ENCODE measurements around the gene MLLT3. TPM values are rescaled to one million over a fixed set of nuclear protein-coding genes. Genes with fewer than 3 reads are reported as not detected.

Gene MLLT3
- total RNA-seq, 1 experiment from 2014 or later, result 24.4 TPM

- CTCF ChIA-PET, result no interaction called here
- TF ChIP-seq CTCF (IDR thresholded peaks at IDR 0.05; ENCODE audit: insufficient read depth in 1 of 2, low read depth in 1 of 2, low read length in 1 of 2, severe bottlenecking in 1 of 2, unreplicated experiment in 1 of 2), result no peak
- H3K4me1 ChIP-seq, result no peaks in the 10 kb centered on the region
- no peaks in the 10 kb centered on the region for H3K27me3 ChIP-seq (replicated peaks; ENCODE audit: control insufficient read depth, insufficient read depth, low read length)
- H3K4me1 Mint-ChIP-seq (ENCODE audit: low read depth, unreplicated experiment), result no peaks in the 10 kb centered on the region
- no peaks in the 10 kb centered on the region for H3K9me3 ChIP-seq
- BruUV-seq (replicated peaks), result no TSS peak
- no peak overlapping the region for H3K4me3 ChIP-seq (ENCODE audit: low read depth, low read length)
- H3K4me3 Mint-ChIP-seq (ENCODE audit: unreplicated experiment), result no peak overlapping the region
- H3K9me3 Mint-ChIP-seq (ENCODE audit: unreplicated experiment), result no peaks in the 10 kb centered on the region
- no peaks in the 10 kb centered on the region for H3K36me3 ChIP-seq (ENCODE audit: control insufficient read depth, insufficient read depth, low read length)
- H3K27ac Mint-ChIP-seq (ENCODE audit: unreplicated experiment), result no peak overlapping the region
- intact Hi-C loops (cut with micrococcal nuclease; ENCODE audit: unreplicated experiment), result no loop called here
- no peak for DNase-seq
- H3K36me3 Mint-ChIP-seq (ENCODE audit: insufficient read depth, unreplicated experiment), result no peaks in the 10 kb centered on the region
- POLR2A ChIA-PET, result no interaction called here
- no peaks in the 10 kb centered on the region for H3K27me3 Mint-ChIP-seq (ENCODE audit: insufficient read depth, unreplicated experiment)
These were observed 184.8 kb downstream of the MLLT3 start for GRCh38 chr9:20437476-20437875.

- no peaks in the 10 kb centered on the region for H3K9me3 ChIP-seq
- no peaks in the 10 kb centered on the region for H3K4me1 ChIP-seq
- no peaks in the 10 kb centered on the region for H3K36me3 ChIP-seq (ENCODE audit: control insufficient read depth, insufficient read depth, low read length)
- H3K27me3 Mint-ChIP-seq (ENCODE audit: insufficient read depth, unreplicated experiment), result no peaks in the 10 kb centered on the region
- DNase-seq, result no peak
- no peaks in the 10 kb centered on the region for H3K4me1 Mint-ChIP-seq (ENCODE audit: low read depth, unreplicated experiment)
- POLR2A ChIA-PET, result no interaction called here
- no TSS peak for BruUV-seq (replicated peaks)
- CTCF ChIA-PET, result no interaction called here
- intact Hi-C loops (cut with micrococcal nuclease; ENCODE audit: unreplicated experiment), result no loop called here
- no peaks in the 10 kb centered on the region for H3K36me3 Mint-ChIP-seq (ENCODE audit: insufficient read depth, unreplicated experiment)
- H3K4me3 ChIP-seq (ENCODE audit: low read depth, low read length), result no peak overlapping the region
- no peaks in the 10 kb centered on the region for H3K9me3 Mint-ChIP-seq (ENCODE audit: unreplicated experiment)
- no peak overlapping the region for H3K4me3 Mint-ChIP-seq (ENCODE audit: unreplicated experiment)
- no peak overlapping the region for H3K27ac Mint-ChIP-seq (ENCODE audit: unreplicated experiment)
- H3K27me3 ChIP-seq (replicated peaks; ENCODE audit: control insufficient read depth, insufficient read depth, low read length), result no peaks in the 10 kb centered on the region
- no peak for TF ChIP-seq CTCF (IDR thresholded peaks at IDR 0.05; ENCODE audit: insufficient read depth in 1 of 2, low read depth in 1 of 2, low read length in 1 of 2, severe bottlenecking in 1 of 2, unreplicated experiment in 1 of 2)
These were observed 185.7 kb downstream of the MLLT3 start for GRCh38 chr9:20436476-20437195.

- TF ChIP-seq CTCF (IDR thresholded peaks at IDR 0.05; ENCODE audit: insufficient read depth in 1 of 2, low read depth in 1 of 2, low read length in 1 of 2, severe bottlenecking in 1 of 2, unreplicated experiment in 1 of 2), result no peak
- POLR2A ChIA-PET, result no interaction called here
- no peak overlapping the region for H3K4me3 ChIP-seq (ENCODE audit: low read depth, low read length)
- H3K4me1 ChIP-seq, result no peaks in the 10 kb centered on the region
- no TSS peak for BruUV-seq (replicated peaks)
- no peaks in the 10 kb centered on the region for H3K27me3 ChIP-seq (replicated peaks; ENCODE audit: control insufficient read depth, insufficient read depth, low read length)
- H3K4me1 Mint-ChIP-seq (ENCODE audit: low read depth, unreplicated experiment), result no peaks in the 10 kb centered on the region
- intact Hi-C loops (cut with micrococcal nuclease; ENCODE audit: unreplicated experiment), result no loop called here
- H3K36me3 Mint-ChIP-seq (ENCODE audit: insufficient read depth, unreplicated experiment), result no peaks in the 10 kb centered on the region
- H3K9me3 ChIP-seq, result no peaks in the 10 kb centered on the region
- H3K4me3 Mint-ChIP-seq (ENCODE audit: unreplicated experiment), result no peak overlapping the region
- CTCF ChIA-PET, result no interaction called here
- H3K27ac Mint-ChIP-seq (ENCODE audit: unreplicated experiment), result no peak overlapping the region
- no peaks in the 10 kb centered on the region for H3K36me3 ChIP-seq (ENCODE audit: control insufficient read depth, insufficient read depth, low read length)
- H3K27me3 Mint-ChIP-seq (ENCODE audit: insufficient read depth, unreplicated experiment), result no peaks in the 10 kb centered on the region
- DNase-seq, result no peak
- H3K9me3 Mint-ChIP-seq (ENCODE audit: unreplicated experiment), result no peaks in the 10 kb centered on the region
These were observed 193.3 kb downstream of the MLLT3 start for GRCh38 chr9:20428976-20429375.

Data from Caco-2 (cell line).